Neural progenitor cell (in vitro differentiated cells): Measurements from ENCODE around the gene EGLN1.
"Not testable (repeated sequence)": the region's sequence is repeated elsewhere in the genome, so short reads cannot be mapped to it uniquely, and the experiment has no call there.

Experiments used
- CTCF ChIP-seq: fragments of 200-600 bp; sonication (generic); IDR thresholded peaks from 2 replicates; pipeline ENCODE4 v1.5.1; 2017; ENCODE audit warnings: antibody characterized with exemption, mild to moderate bottlenecking
- EZH2 ChIP-seq: fragments of 200-600 bp; sonication (generic); IDR thresholded peaks from 2 replicates; pipeline ENCODE4 v1.6.1; 2017; ENCODE audit warnings: antibody characterized with exemption, mild to moderate bottlenecking, moderate library complexity
- EZH2phosphoT487 ChIP-seq: fragments of 200-600 bp; sonication (generic); IDR thresholded peaks from 2 replicates; pipeline ENCODE4 v1.6.1; 2017; ENCODE audit warnings: antibody characterized with exemption

- TF ChIP-seq CTCF, EZH2, EZH2phosphoT487: not testable (repeated sequence)
Observed at GRCh38 chr1:231430678-231431352, 8.7 kb upstream of the EGLN1 start.
